CD4-positive, alpha-beta T cell treated with Interleukin-6 at 100 ng/mL for 8 hours (primary cell): ENCODE data around the gene VTI1A.

ENCODE experiments used
- DNase-seq: peaks from one replicate; pipeline ENCODE4 v3.0.0-alpha.2; 2020; ENCODE audit warnings: mixed read lengths, low spot score

The VTI1A gene

DNA sequence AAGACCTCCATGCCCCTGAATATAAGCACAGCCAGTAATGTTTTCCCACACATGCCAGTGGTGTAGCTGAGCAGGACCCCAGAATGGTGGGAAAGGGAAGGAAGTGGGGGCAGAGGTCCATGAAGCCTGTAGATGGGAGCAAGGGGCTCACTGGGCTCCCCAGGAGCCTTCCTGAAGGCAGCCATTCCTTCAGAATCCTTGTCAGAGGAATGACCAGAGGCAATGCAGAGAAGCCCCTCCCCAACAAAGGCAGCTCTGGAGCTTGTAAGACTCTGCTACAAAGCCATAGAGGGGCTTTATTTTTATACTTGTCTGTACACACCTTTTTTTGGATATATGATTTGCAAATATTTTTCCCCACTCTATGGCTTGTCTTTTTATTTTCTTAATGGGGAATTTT, 338.1 kb downstream of the VTI1A start:
- DNase-seq = no peak

DNA sequence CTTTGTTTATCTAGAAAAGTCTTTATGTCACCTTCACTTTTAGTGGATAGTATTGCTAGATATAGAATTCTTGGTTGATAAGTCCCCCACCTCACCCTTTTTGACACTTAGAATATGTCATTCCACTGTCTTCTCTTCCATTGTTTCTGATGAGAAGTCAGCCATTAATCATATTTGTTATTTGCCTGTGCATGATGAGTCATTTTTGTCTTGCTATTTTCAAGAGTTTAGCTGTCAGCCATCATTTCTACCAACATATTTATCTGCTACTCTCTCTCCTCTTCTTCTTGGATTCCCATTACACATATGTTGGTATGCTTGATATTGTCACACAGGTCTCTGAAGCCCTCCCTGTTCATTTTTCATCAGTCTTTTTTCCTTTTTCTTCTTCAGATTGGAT, 342.2 kb downstream of the VTI1A start:
- DNase-seq = no peak

DNA sequence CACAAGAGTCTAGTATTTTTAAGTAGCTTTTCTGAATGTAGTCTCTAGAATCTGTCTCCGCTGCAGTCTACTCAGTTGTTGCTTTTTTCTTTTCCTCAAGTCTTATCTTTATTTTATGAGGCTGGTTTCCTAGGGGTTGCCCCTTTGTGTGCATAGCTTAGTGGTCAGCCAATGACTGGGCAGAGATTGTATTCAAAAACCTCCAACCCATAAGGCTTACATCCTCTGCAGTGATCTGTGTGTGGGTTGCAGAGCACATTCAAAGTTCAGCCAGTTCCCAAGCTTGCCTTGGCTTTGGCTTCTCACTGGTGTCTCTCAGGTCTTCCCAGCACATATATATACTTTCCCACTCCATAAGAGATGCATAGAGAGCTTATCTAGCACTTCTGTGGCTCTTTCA, 343.0 kb downstream of the VTI1A start:
- no peak for DNase-seq

DNA sequence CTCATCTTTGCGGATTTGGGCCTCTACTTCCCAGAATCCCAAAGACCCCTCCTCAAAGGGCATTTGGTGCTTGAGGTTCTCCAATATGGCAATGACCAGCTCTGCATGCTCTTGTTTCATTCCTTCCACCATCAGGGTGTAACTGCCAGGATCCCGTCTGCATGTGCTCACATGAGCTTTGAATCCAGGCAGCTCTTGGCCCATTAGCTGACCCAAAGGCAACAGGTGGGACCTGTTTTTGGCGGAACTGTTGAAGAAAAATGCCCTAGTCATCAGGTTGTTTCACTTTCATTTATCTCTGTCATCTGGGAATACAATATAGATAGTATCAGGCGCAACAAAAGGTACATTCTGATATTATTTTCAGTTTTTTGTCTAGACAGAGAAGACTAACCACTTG, 343.9 kb downstream of the VTI1A start:
- DNase-seq = no peak

DNA sequence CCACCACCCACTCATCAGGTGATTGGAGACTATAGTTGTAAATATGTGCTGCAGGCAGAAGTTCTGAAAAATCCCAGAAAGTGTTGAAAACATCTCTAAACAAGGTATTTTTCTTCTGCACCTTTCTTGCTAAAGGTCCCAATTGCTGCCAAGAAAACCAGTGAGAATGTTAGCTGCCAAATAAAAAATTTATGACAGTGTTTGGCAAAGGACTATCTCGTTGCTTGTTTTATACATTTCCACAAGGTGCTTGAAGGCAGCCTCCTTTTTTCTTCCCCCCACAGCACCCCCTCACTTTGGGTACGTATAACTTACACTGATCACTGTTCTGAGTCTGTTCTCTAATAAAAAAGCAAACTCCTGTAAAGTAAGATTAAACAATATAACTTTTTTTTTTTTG, 344.4 kb downstream of the VTI1A start:
- DNase-seq = no peak

DNA sequence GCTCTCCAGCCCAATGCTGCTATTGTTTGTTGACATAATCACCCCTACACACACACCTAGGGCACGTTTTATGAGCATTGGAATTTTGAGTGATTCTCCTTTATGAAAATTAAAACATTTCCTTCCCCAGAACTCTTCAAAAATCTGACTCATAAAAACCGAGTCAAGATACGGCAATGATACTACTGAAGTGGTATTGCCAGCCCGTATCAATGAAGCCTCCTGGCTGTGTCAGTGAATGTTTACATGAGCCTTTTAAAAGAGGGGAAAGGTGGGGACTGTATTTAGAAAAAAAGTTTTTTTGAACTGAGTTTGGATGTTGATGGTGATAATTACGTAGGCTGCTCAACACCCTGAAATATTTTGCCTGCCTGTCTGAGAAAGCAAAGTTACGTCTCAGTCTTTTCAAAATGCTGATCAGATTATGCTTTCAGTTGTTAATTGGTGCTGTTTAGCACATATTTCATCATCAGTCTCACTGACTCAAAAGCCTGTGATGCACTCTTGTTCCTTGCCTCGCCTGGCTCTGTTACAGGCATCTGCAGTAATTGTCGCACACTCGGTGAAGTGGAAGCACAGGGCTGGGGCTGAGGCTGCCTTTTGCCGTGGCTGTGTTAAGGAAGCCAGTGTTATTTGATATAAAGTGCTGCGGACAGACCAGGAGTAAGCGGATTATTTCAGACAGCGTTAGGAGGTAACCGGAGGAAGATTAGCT, 345.6 kb downstream of the VTI1A start:
- no peak for DNase-seq

DNA sequence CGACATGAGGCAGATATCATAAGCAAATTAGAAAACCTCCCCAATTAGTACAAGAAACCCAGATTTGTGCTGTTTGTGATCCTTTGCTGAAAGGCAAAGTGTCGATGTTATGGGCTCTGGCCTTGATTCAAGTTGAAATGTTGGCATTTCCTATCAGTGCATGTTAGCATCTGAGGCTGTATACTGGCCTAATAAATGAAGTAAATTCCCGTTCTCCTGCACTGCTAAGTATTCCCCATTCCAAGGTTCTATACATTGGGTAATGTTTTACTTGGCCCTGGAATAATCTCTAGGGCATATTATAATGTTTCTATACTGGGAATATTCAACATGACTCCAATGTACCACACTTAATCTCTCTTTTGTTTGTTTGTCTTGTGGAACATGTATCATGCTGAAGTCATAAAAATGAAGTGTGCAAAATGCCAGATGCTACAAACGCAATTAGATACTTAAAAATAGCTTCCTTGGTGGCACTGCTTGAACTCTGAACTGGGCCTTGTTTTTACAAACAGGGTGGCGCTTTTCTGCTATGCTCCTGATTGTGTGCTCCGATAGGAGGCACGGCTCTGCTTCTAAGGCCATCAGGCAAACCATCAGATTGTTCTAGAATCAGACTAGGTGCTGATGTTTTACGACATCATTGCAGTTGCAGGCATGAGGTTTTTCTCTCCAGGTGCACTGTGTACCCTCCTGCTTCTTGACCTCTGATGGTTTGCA, 346.3 kb downstream of the VTI1A start:
- DNase-seq = no peak

DNA sequence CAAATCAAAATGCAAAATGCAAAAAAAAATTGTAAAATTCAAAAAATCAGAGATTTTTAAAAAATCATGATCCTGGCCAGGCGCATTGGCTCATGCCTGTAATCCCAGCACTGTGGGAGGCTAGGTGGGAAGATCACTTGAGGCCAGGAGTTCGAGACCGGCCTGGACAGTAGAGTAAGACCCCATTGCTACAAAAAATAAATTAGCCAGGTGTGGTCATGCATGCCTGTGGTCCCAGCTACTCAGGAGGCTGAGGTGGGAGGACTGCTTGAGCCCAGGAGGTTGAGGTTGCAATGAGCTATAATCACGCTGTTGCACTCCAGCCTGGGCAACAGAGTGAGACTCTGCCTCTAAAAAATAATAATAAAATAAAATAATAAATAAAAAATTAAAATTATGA, 347.2 kb downstream of the VTI1A start:
- no peak for DNase-seq

GRCh38 chr10:112795067-112795466, 348.1 kb downstream of the VTI1A start:
- no peak for DNase-seq

GRCh38 chr10:112797197-112797596, 350.2 kb downstream of the VTI1A start:
- DNase-seq = no peak

GRCh38 chr10:112797855-112798254, 350.8 kb downstream of the VTI1A start:
- DNase-seq = no peak

DNA sequence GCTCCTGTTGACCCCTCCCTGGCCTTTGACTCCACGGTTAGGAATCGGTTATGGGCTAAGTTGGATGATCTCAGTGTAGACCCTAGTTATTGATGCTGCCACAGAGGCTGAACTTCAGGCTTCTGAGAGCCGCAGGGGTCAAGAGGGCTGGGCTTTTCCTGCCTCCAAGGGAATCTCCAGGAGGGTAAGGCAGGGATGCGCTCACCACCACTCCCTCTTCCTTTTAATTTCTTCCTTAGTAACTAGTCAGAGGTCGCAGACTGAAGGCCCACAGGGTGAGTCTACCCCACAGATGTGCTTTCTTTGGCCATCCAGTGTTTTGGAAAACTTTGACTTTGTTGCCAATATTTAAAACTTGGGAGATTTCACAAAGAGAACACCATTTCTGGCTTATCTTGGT, 352.0 kb downstream of the VTI1A start:
- DNase-seq = no peak

DNA sequence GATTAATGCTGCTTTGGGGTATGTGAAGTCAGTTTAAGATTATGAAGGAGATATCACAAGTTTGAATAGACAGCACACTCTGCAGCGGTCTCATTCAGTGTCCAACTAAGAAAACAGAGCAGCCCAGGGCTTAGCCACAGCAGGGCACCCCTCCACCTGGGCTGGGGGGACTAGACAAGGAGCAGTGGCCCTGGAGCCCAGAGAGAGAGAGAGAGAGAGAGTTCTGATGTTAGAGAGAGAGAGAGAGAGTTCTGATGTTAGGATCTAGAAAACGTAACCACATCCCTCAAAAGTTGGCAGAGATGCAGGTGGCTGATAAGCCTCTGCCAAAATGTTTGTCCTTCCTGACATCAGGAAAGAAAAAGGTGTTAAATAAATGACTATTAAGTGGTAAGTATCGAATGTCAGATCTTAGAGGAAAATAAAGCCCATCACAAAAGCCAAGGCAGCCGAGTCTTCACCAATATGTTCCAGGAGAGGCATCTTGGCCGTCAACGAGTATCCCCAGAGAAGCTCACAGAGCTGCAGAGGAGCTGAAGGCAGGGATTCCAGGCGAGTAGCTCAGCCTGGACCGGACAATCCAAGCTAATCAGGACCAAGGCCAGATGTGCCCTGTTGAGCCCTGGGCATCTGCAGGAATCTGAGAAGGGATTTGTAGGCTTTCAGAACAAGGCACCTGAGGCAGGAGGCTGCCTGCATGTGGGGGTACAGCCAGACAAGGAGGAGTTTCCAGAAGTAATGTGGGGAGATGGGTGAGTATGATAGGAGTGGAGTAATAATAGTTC, 352.9 kb downstream of the VTI1A start:
- no peak for DNase-seq

DNA sequence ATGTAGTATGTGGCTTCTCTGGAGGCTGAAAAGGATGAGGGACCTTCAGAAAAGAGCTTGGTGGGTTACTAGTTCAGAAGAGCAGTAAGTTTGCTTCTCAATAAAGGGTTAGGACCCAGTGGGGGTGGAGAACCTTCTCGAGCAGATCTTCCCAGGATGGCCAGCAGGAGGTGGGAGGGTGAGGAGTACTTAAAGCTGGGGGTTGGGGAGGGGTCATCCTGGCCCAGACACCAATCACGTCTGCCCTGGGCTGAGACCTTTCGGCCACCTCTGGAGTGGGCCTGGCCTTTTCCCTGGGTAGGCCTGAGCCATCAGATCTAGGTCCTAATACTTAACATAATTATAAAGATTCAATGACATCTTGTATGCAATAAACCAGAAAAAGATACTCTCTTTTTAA, 354.0 kb downstream of the VTI1A start:
- no peak for DNase-seq

DNA sequence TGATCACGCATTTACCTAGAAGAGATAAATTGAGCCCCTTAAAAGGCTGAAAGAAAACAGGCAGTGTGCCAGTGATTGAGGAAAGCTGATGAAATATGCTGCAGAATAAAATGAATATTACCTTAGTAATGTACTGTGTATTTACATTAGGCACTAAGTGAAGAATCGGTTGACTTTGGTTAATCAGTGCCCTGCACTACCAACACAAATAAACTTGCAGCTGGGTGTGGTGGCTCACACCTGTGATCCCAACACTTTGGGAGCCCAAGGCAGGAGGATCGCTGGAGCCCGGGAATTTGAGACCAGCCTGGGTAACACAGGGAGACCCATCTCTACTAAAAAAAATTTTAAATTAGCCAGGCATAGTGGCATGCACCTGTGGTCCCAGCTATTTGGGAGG, 354.7 kb downstream of the VTI1A start:
- DNase-seq = no peak

DNA sequence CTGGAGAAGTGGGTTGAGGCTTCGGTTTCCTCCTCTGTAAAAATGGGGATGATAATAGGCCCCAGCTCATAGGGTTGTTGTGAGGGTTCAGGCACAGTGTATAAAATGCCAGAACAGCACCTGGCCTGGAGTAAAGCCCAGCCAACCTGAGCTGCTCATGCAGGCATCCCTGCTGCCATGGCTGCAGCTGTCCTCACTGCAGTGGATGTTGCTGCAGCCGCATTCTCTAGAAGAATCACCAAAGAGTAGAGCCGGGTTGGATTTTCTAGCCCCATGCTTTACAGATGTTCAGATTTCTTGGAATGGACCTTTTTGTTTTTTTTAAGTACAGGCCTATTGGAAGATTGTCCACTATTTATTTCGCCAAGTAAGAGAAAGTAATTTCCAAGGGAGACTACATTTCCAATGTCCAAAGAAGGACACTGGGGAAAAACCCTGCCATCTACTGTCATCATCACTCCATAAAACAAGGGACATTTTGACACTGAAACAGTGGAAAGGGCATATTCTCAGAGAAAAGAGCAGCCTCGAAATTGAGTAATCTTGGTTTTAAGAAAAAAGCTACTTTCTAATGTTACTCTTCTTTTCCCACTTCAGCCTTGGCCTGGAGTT, 355.5 kb downstream of the VTI1A start:
- no peak for DNase-seq

- no peak for DNase-seq
Observed at GRCh38 chr10:112803961-112804401, 357.0 kb downstream of the VTI1A start.

DNA sequence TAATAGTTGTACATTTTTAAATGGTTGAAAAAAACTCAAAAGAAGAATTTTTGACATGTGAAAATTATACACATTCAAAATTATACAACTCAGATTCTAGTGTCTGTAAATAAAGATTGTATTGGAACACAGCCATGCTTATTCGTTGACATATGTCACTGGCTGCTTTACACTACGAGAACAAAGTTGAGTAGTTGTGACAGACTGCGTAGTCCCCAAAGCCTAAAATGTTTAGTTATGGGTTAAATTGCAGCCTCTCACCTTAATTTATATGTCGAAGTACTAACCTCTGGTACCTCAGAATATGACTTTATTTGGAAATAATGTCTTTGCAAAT, 358.2 kb downstream of the VTI1A start:
- no peak for DNase-seq

DNA sequence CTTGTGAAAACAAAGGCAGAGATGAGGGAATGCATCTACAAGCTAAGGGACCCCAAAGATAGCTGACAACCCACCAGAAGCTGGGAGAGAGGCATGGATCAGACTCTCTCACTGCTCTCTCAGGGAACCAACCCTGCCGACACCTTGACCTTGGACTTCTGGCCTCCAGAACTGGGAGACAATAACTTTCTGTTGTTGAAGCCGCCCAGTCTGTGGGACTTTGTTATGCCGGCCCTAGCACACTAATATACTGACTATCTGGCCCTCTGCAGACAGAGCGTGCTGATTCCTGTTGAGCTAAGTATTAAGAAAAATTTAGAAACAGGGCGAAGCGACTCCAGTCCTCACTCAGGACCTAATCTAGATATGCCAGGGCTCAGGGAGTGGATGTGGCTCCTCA, 358.7 kb downstream of the VTI1A start:
- DNase-seq = no peak

GRCh38 chr10:112807013-112807412, 360.0 kb downstream of the VTI1A start:
- no peak for DNase-seq

- DNase-seq = no peak
Observed at GRCh38 chr10:112809736-112810135, 362.7 kb downstream of the VTI1A start.

DNA sequence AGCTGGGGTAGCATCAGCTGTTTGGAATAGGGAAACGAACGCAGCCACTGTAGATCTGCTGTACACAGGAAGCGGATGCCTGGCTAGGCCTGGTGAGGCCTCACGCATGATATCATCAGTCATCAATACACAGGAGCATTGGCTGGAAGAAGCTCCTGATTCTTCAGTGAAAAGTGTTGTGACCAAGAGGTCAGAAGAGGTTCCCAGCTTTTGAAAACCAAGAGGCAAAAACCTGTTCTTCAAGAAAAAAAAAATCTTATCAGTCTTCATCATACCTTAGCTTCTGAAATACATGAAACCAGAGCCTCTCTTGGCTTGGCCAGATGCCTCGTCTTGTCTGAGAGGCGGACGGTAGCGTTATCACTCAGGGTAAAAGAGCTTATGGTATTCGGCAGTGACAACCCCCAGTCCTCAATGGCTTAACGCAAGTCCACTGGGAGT, 363.7 kb downstream of the VTI1A start:
- no peak for DNase-seq
